IMR-90 (cell line): Measurements from ENCODE around the gene SLC25A12. TPM values are rescaled to one million over a fixed set of nuclear protein-coding genes. Genes with fewer than 3 reads are reported as not detected.

Source experiments
- ATAC-seq: fragments of 200-7000 bp; cut with Tn5 transposase; 2 replicates; pipeline ENCODE4 v1.9.1; 2020; ENCODE audit warnings: low read depth, mild to moderate bottlenecking, moderate library complexity
- BruUV-seq: library from RNA; stranded (reverse); fragments of 400-500 nt; replicated peaks from 2 replicates; lab custom pipeline; 2021; lab: Mats Ljungman, UMichigan
- CTCF ChIA-PET: fragments of 300-600 bp; formaldehyde crosslinking; extraction: SDS; loops from one replicate; lab custom pipeline; 2021; ENCODE audit warnings: antibody characterized with exemption; lab: Yijun Ruan, JAX
- POLR2A ChIA-PET: fragments of 300-600 bp; sonication (Branson Sonifier 250); formaldehyde crosslinking; loops from one replicate; lab custom pipeline; 2022; ENCODE audit warnings: antibody characterized with exemption; ENCODE audit not compliant: unreplicated experiment; lab: Charles Lee
- DNase-seq: peaks from one replicate; pipeline ENCODE4 v3.0.0; 2013
- H2AFZ ChIP-seq: replicated peaks from 2 replicates; pipeline ENCODE3; 2013; ENCODE audit warnings: low read length, mild to moderate bottlenecking; ENCODE audit not compliant: poor library complexity
- H2AK5ac ChIP-seq: 2 replicates; pipeline ENCODE4 v1.6.1; 2013; ENCODE audit warnings: low read depth, low read length, inconsistent platforms
- H2AK9ac ChIP-seq: replicated peaks from 2 replicates; pipeline ENCODE3; 2013; ENCODE audit warnings: mild to moderate bottlenecking, low read depth, low read length, moderate library complexity; ENCODE audit not compliant: poor library complexity
- H2BK120ac ChIP-seq: 2 replicates; pipeline ENCODE4 v1.6.1; 2013; ENCODE audit warnings: low read depth, low read length, inconsistent platforms
- H2BK15ac ChIP-seq: 3 replicates; pipeline ENCODE4 v1.6.1; 2013; ENCODE audit warnings: low read depth, low read length, inconsistent platforms
- H2BK20ac ChIP-seq: 2 replicates; pipeline ENCODE4 v1.6.1; 2013; ENCODE audit warnings: low read depth, mild to moderate bottlenecking, inconsistent platforms, low read length, moderate library complexity
- H2BK5ac ChIP-seq: 2 replicates; pipeline ENCODE4 v1.6.1; 2013; ENCODE audit warnings: mild to moderate bottlenecking, low read depth, low read length, inconsistent platforms; ENCODE audit not compliant: poor library complexity, severe bottlenecking
- H3K14ac ChIP-seq: replicated peaks from 2 replicates; pipeline ENCODE4 v1.6.1; 2013; ENCODE audit warnings: low read depth, low read length, inconsistent platforms
- H3K18ac ChIP-seq: 2 replicates; pipeline ENCODE4 v1.6.1; 2013; ENCODE audit warnings: low read depth, low read length, control low read depth
- H3K23ac ChIP-seq: 2 replicates; pipeline ENCODE4 v1.6.1; 2013; ENCODE audit warnings: low read depth, low read length, inconsistent platforms
- H3K27ac ChIP-seq: 2 replicates; pipeline ENCODE4 v1.5.1; 2013; ENCODE audit warnings: mild to moderate bottlenecking, control low read depth, low read length; ENCODE audit not compliant: insufficient read depth
- H3K27me3 ChIP-seq: 2 replicates; pipeline ENCODE4 v1.6.1; 2013; ENCODE audit warnings: low read length; ENCODE audit not compliant: control insufficient read depth, insufficient read depth
- H3K36me3 ChIP-seq: 2 replicates; pipeline ENCODE4 v1.6.1; 2013; ENCODE audit warnings: low read length, mixed read lengths; ENCODE audit not compliant: control insufficient read depth, insufficient read depth
- H3K4ac ChIP-seq: 2 replicates; pipeline ENCODE4 v1.6.1; 2013; ENCODE audit warnings: low read depth, low read length, inconsistent platforms
- H3K4me1 ChIP-seq: 2 replicates; pipeline ENCODE4 v1.6.1; 2013; ENCODE audit warnings: low read length, mixed read lengths; ENCODE audit not compliant: control insufficient read depth, insufficient read depth
- H3K4me2 ChIP-seq: 2 replicates; pipeline ENCODE4 v1.6.1; 2013; ENCODE audit warnings: low read depth, mild to moderate bottlenecking, control low read depth, low read length, moderate library complexity
- H3K4me3 ChIP-seq: 2 replicates; pipeline ENCODE4 v1.5.1; 2013; ENCODE audit warnings: low read depth, mild to moderate bottlenecking, control low read depth, low read length, moderate library complexity; ENCODE audit not compliant: insufficient read depth
- H3K56ac ChIP-seq: 2 replicates; pipeline ENCODE4 v1.6.1; 2013; ENCODE audit warnings: low read length, inconsistent platforms; ENCODE audit not compliant: insufficient read depth; ENCODE audit errors: extremely low read depth
- H3K79me1 ChIP-seq, 2 experiments: 2 replicates each; pipeline ENCODE4 v1.6.1; 2013; ENCODE audit warnings: low read length in 2 of 2, inconsistent platforms in 1 of 2, low read depth in 1 of 2
- H3K9ac ChIP-seq: 2 replicates; pipeline ENCODE4 v1.6.1; 2013; ENCODE audit warnings: low read depth, low read length, control low read depth
- H3K9me1 ChIP-seq: 2 replicates; pipeline ENCODE4 v1.6.1; 2013; ENCODE audit warnings: low read length, inconsistent platforms; ENCODE audit not compliant: insufficient read depth
- H3K9me3 ChIP-seq: 2 replicates; pipeline ENCODE4 v1.6.1; 2013; ENCODE audit warnings: low read length; ENCODE audit not compliant: control insufficient read depth, insufficient read depth
- H4K20me1 ChIP-seq: 2 replicates; pipeline ENCODE4 v1.6.1; 2013; ENCODE audit warnings: low read length, inconsistent platforms; ENCODE audit not compliant: insufficient read depth
- H4K5ac ChIP-seq: 2 replicates; pipeline ENCODE4 v1.6.1; 2013; ENCODE audit warnings: mild to moderate bottlenecking, low read depth, low read length, control low read depth
- H4K8ac ChIP-seq, 2 experiments: 2 replicates each; pipeline ENCODE4 v1.6.1; 2013; ENCODE audit warnings: low read depth in 2 of 2, low read length in 2 of 2, control low read depth in 1 of 2, inconsistent platforms in 1 of 2
- H4K91ac ChIP-seq: 2 replicates; pipeline ENCODE4 v1.6.1; 2013; ENCODE audit warnings: low read depth, low read length, inconsistent platforms; ENCODE audit not compliant: insufficient read depth
- BHLHE40 ChIP-seq: fragments of 150-350 bp; IDR thresholded peaks from 2 replicates; pipeline ENCODE4 v1.6.1; 2016; ENCODE audit warnings: mild to moderate bottlenecking, low read depth, low read length
- CEBPB ChIP-seq: IDR thresholded peaks from 2 replicates; pipeline ENCODE4 v1.6.1; 2012; ENCODE audit warnings: low read depth, low read length, improper control_type of control experiment
- CHD1 ChIP-seq: IDR thresholded peaks from 2 replicates; pipeline ENCODE4 v1.6.1; 2012; ENCODE audit warnings: low read depth, low read length, improper control_type of control experiment
- FOS ChIP-seq: fragments of 150-350 bp; IDR thresholded peaks from 2 replicates; pipeline ENCODE4 v1.6.1; 2016; ENCODE audit warnings: low read depth, low read length
- MAFK ChIP-seq: IDR thresholded peaks from 2 replicates; pipeline ENCODE4 v1.6.1; 2012; ENCODE audit warnings: low read depth, low read length, improper control_type of control experiment
- MAZ ChIP-seq: IDR thresholded peaks from 2 replicates; pipeline ENCODE4 v1.6.1; 2012; ENCODE audit warnings: low read depth, mild to moderate bottlenecking, low read length, improper control_type of control experiment, moderate library complexity, borderline replicate concordance
- MXI1 ChIP-seq: IDR thresholded peaks from 2 replicates; pipeline ENCODE4 v1.6.1; 2012; ENCODE audit warnings: low read depth, mild to moderate bottlenecking, low read length, moderate library complexity, borderline replicate concordance
- NFE2L2 ChIP-seq: fragments of 150-350 bp; IDR thresholded peaks from 2 replicates; pipeline ENCODE4 v1.6.1; 2016; ENCODE audit warnings: low read depth, mild to moderate bottlenecking, low read length
- POLR2A ChIP-seq: IDR thresholded peaks from 2 replicates; pipeline ENCODE4 v1.6.1; 2012; ENCODE audit warnings: mild to moderate bottlenecking, low read depth, low read length
- RAD21 ChIP-seq: IDR thresholded peaks from 2 replicates; pipeline ENCODE4 v1.6.1; 2012; ENCODE audit warnings: low read length, improper control_type of control experiment
- RCOR1 ChIP-seq: IDR thresholded peaks from 2 replicates; pipeline ENCODE4 v1.6.1; 2012; ENCODE audit warnings: mild to moderate bottlenecking, low read length, improper control_type of control experiment; ENCODE audit not compliant: insufficient replicate concordance
- RFX5 ChIP-seq: IDR thresholded peaks from 2 replicates; pipeline ENCODE4 v1.8.0; 2012; ENCODE audit warnings: low read depth, mild to moderate bottlenecking, low read length, moderate library complexity
- SMC3 ChIP-seq: fragments of 150-350 bp; IDR thresholded peaks from 2 replicates; pipeline ENCODE4 v1.6.1; 2016; ENCODE audit warnings: low read depth, mild to moderate bottlenecking, antibody characterized with exemption, low read length, moderate library complexity
- USF2 ChIP-seq: fragments of 150-350 bp; IDR thresholded peaks from 2 replicates; pipeline ENCODE4 v1.6.1; 2017; ENCODE audit warnings: mild to moderate bottlenecking, antibody characterized with exemption, low read length, low read depth
- WGBS, 2 experiments: methylation state at CpG; one replicate each; pipeline versions ENCODE4 v1.1.5 to v1.1.7; 2013; ENCODE audit warnings: missing lambda C conversion rate in 2 of 2; ENCODE audit not compliant: insufficient read length in 1 of 2; ENCODE audit errors: extremely low coverage in 2 of 2; 5-methylcytosine and 5-hydroxymethylcytosine counted together
- dilution Hi-C: fragments of 300-500 bp; cut with HindIII; formaldehyde crosslinking; loops from one replicate; pipeline ENCODE4 v1.14.3; 2018; ENCODE audit warnings: low sequenced_read_pairs; ENCODE audit not compliant: unreplicated experiment
- in situ Hi-C: fragments of 300-500 bp; cut with MboI; formaldehyde crosslinking; loops from 3 replicates; pipeline ENCODE4 v1.14.3; 2019; ENCODE audit warnings: low sequenced_read_pairs, inconsistent platforms, mixed read lengths
- intact Hi-C: fragments of 100-400 bp; cut with micrococcal nuclease; formaldehyde crosslinking; loops from 2 replicates; pipeline ENCODE4 v1.10.0; 2022
- polyA plus RNA-seq, 3 experiments: library from polyadenylated mRNA; depleted of rRNA; stranded (reverse); fragments of >200 nt; gene quantifications; 2 replicates each; pipeline ENCODE4 v1.2.3, GENCODE V29; 2012; ENCODE audit warnings: low replicate concordance in 1 of 3
- total RNA-seq: library from RNA; depleted of rRNA; stranded (reverse); fragments of >200 nt; gene quantifications from 2 replicates; pipeline ENCODE4 v1.2.3, GENCODE V29; 2012
- TF ChIP-seq, protein P1 (sequence below): fragments of 150-350 bp; IDR thresholded peaks from 2 replicates; pipeline ENCODE4 v1.6.1; 2016; ENCODE audit warnings: low read depth, mild to moderate bottlenecking, low read length, moderate library complexity, borderline replicate concordance
- TF ChIP-seq, protein P2 (sequence below): conservative IDR thresholded peaks from 2 replicates; pipeline ENCODE4 v1.5.1; 2012; ENCODE audit warnings: mild to moderate bottlenecking, low read depth, low read length, improper control_type of control experiment

The SLC25A12 gene
- total and polyA plus RNA-seq, 2 of the 4 experiments (the other 2 are of a cell fraction): 16.3 to 17.6 TPM

- H3K4me1 ChIP-seq: no peaks in the 10 kb centered on the region
- no peak overlapping the region for H2AK9ac ChIP-seq
- no peak overlapping the region for H2BK15ac ChIP-seq
- BruUV-seq: no TSS peak
- H3K9me3 ChIP-seq: no peaks in the 10 kb centered on the region
- ATAC-seq (no peak), DNase-seq (no peak)
- no peak overlapping the region for H2BK5ac ChIP-seq
- ChIA-PET POLR2A (no interaction called here), CTCF (interaction anchor here (0.6 kb wide), 1 partner anchor 22 kb away, joined by 3 read pairs; no protein-coding TSS in a partner anchor)
- H3K4me3 ChIP-seq: no peak overlapping the region
- no peak overlapping the region for H3K14ac ChIP-seq
- H3K4me2 ChIP-seq: no peak overlapping the region
- H3K23ac ChIP-seq: no peak overlapping the region
- H2AFZ ChIP-seq: no peak overlapping the region
- no peak overlapping the region for H4K91ac ChIP-seq
- in situ Hi-C loops: loop anchor here (25.0 kb wide), 1 partner anchor 658 kb away; no protein-coding TSS in a partner anchor
- no peak overlapping the region for H3K27ac ChIP-seq
- H4K5ac ChIP-seq: no peak overlapping the region
- no peak overlapping the region for H3K18ac ChIP-seq
- H3K36me3 ChIP-seq: peaks cover 7% of the 10 kb centered on the region; the same call in 1 of the 2 replicates
- no peak overlapping the region for H3K56ac ChIP-seq
- no peak overlapping the region for H2BK20ac ChIP-seq
- no peak overlapping the region for H2AK5ac ChIP-seq
- H3K27me3 ChIP-seq: no peaks in the 10 kb centered on the region
- intact Hi-C loops: no loop called here
- H3K79me1 ChIP-seq: peaks cover 0 to 3% of the 10 kb centered on the region in 2 experiments; a peak in 1 of 4 replicates
- dilution Hi-C loops: no loop called here
- no peak overlapping the region for H4K8ac ChIP-seq
- no peaks in the 10 kb centered on the region; the same call in 1 of the 2 replicates for H3K9me1 ChIP-seq
- no peaks in the 10 kb centered on the region for H4K20me1 ChIP-seq
- H3K9ac ChIP-seq: no peak overlapping the region
- TF ChIP-seq FOS (no peak), RAD21 (no peak), CEBPB (no peak), USF2 (no peak), NFE2L2 (no peak), RFX5 (no peak), CHD1 (no peak), MAZ (no peak), POLR2A (no peak), RCOR1 (no peak), MXI1 (no peak), BHLHE40 (no peak), MAFK (no peak), SMC3 (no peak)
- TF ChIP-seq, protein P1, sequence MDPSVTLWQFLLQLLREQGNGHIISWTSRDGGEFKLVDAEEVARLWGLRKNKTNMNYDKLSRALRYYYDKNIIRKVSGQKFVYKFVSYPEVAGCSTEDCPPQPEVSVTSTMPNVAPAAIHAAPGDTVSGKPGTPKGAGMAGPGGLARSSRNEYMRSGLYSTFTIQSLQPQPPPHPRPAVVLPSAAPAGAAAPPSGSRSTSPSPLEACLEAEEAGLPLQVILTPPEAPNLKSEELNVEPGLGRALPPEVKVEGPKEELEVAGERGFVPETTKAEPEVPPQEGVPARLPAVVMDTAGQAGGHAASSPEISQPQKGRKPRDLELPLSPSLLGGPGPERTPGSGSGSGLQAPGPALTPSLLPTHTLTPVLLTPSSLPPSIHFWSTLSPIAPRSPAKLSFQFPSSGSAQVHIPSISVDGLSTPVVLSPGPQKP: no peak
- TF ChIP-seq, protein P2, sequence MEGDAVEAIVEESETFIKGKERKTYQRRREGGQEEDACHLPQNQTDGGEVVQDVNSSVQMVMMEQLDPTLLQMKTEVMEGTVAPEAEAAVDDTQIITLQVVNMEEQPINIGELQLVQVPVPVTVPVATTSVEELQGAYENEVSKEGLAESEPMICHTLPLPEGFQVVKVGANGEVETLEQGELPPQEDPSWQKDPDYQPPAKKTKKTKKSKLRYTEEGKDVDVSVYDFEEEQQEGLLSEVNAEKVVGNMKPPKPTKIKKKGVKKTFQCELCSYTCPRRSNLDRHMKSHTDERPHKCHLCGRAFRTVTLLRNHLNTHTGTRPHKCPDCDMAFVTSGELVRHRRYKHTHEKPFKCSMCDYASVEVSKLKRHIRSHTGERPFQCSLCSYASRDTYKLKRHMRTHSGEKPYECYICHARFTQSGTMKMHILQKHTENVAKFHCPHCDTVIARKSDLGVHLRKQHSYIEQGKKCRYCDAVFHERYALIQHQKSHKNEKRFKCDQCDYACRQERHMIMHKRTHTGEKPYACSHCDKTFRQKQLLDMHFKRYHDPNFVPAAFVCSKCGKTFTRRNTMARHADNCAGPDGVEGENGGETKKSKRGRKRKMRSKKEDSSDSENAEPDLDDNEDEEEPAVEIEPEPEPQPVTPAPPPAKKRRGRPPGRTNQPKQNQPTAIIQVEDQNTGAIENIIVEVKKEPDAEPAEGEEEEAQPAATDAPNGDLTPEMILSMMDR: no peak
- no peak overlapping the region for H3K4ac ChIP-seq
- WGBS, 2 experiments: 100% methylated on average over 1 of the region's 3 CpGs; no CpG with 5 or more reads in 1 of the 2 experiments
- no peak overlapping the region for H2BK120ac ChIP-seq
Observed at GRCh38 chr2:171804456-171804855, 89.6 kb downstream of the SLC25A12 start.
